Islet of Langerhans (tissue), 1 donor: Measurements from ENCODE around the gene PTPRC.

Experiments
- FAIRE-seq: peaks from one replicate; lab custom pipeline; 2011; peaks lifted over from hg19 to GRCh38; lab: Jason Lieb, UNC

Gene PTPRC

GRCh38 chr1:198674009-198674408 is 35.2 kb downstream of the PTPRC start:
- FAIRE-seq = no peak

GRCh38 chr1:198676253-198676652 is 37.4 kb downstream of the PTPRC start:
- FAIRE-seq = no peak

DNA sequence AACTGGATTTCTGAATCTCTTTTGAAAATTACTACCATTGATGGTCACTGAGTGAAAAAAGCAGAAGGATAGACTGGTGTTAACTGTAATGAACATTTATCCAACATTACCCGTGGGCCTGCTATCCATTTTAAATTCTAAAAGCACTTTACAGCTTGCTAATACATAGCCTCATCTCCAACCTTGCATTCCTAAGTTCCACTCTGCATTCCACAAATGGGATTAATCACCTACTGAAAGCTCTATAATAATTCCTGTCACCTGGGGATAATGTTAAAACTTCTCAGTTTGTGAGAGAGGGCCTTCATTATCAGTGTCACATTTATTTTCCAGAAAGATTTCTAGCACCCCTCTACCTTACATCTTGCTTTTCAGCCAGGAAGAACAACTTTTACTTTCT is 38.2 kb downstream of the PTPRC start:
- no peak for FAIRE-seq

DNA sequence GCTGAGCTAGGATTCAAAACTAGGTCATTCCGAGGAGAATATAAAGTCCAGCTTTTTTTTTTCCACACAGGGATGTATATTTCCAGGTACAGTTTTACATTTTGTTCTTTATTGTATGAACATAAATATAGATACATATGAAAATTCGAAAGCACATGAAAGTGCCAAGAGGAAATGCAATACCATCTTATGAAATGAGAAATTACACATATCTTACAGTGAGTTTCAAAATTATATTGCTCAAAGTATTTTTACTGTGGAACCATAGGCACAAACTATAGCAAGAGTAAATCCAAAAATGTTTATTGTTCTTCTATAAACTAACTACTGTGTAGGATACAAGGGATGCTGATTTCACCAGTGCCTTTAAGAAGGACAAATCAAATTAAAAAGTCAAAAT is 39.0 kb downstream of the PTPRC start:
- no peak for FAIRE-seq

GRCh38 chr1:198678301-198678836 is 39.5 kb downstream of the PTPRC start:
- no peak for FAIRE-seq

- FAIRE-seq = no peak
These were observed 40.1 kb downstream of the PTPRC start for GRCh38 chr1:198678901-198679329.

- FAIRE-seq = no peak
These were observed 40.8 kb downstream of the PTPRC start for GRCh38 chr1:198679535-198680173.

DNA sequence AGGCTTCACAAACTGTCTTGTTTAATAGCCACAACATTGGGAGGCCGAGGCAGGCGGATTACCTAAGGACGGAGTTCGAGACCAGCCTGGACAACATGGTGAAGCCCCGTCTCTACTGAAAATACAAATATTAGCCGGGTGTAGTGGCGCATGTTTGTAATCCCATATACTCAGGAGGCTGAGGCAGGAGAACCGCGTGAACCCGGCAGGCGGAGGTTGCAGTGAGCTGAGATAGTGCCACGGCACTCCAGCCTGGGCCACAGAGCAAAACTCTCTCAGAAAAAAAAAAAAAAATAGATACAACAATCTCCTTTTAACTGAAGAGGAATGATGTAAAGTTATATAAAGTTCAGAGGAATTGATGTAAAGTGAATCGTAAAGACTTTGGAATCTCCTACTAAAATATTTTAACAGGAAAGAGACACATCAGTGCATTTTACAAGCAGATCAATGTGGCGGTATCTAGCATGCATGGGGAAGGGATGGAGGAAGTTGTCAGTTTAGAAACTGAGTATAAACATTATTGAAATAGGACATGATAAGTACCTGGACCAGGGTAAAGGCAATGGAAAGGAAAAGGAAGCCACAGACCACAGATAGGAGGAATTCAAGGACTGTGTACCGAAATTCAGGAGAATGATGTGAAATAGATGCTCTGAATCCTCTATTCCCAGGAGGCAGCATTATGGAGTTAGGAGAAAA is 41.5 kb downstream of the PTPRC start:
- FAIRE-seq = no peak

DNA sequence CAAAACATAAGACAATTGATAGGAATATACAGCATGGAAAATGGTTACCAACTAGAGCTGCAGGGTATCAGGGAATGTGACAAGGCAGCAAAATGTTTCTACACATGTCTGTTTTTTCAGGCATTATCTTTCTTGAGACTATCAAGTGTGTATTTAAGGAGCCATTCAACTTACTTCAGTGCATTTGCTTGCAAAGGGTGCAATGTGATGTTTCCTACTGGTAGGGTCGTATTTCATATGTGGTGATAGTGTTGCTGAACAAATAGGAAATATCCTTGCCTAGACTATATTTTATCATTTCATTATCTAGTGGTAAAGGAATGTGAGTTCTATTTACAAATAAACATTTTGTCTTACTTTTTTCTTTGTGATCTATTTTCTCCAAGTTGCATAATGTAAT is 42.4 kb downstream of the PTPRC start:
- no peak for FAIRE-seq

GRCh38 chr1:198681831-198682759 is 43.3 kb downstream of the PTPRC start:
- peak; percentile 78 for FAIRE-seq

GRCh38 chr1:198682850-198683249 is 44.0 kb downstream of the PTPRC start:
- no peak for FAIRE-seq

GRCh38 chr1:198683449-198683848 is 44.6 kb downstream of the PTPRC start:
- no peak for FAIRE-seq

DNA sequence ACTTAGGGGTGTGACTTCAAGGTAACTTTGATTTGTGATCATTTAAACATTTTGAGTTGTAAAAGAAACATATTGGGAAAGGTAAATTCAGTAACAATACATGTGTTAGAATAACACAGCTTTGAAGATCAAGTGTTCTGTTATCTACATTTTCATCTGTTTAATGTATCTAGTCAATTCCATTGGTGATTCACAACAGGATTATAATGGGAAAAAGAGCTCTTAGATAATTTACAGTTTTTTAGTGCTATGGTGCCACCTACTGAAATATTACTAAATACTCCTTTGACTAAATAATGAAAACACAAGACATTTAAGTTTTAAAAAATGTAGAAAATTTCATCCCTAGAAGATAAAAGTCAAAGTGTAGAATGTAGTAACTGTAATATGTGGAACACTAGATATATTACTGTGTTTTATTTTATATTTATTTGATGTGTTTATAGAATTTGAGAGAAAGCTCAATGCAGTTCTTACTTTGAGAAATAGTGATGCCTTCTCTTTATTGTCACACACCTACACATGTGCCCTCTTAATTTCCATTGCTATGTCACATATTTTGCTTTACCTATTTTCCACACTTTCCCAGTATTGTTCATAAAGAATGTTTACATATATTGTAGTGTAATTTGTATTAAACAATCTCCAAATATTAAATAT is 47.4 kb downstream of the PTPRC start:
- peak; percentile 97 for FAIRE-seq

GRCh38 chr1:198687429-198687828 is 48.6 kb downstream of the PTPRC start:
- no peak for FAIRE-seq

- no peak for FAIRE-seq
These were observed 52.2 kb downstream of the PTPRC start for GRCh38 chr1:198691063-198691462.

DNA sequence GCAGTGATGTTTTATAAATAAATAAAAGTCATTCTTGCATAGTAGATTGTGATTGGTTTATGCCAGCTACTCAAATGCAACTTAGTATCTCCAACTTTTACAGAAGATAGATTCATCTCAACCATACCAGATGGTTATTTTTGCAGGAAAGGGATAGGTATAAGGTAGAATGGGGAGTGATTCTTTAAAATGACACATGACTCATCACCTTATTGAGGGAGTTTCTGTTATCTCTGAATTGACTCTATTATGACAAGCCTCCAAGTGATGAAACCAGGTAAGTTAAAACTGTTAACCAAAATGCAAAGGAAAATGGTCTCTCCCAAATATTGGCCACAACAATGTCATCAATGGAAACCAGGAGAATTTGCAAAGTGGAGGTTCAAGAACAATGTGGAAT is 54.5 kb downstream of the PTPRC start:
- FAIRE-seq = no peak

GRCh38 chr1:198694542-198694941 is 55.7 kb downstream of the PTPRC start:
- no peak for FAIRE-seq

GRCh38 chr1:198696211-198696610 is 57.4 kb downstream of the PTPRC start:
- no peak for FAIRE-seq

GRCh38 chr1:198699167-198700015 is 60.6 kb downstream of the PTPRC start:
- peak; percentile 89 for FAIRE-seq

DNA sequence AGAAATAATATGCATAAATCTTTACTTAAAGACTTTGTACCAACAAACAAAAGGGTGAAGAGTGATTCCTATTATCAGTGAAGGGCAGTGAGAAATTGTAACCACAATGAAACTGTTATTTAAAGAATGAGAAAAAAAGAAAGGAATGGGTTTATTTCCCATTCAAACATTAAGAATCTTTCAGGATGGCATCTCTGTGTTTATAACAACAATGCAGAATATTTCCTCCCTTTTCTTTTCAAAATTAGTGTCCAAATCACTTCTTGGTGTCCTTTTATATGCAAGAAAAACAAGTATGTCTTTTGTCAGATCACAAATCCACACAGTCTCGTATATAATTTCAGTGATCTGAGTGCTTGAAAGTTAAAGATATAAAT is 61.2 kb downstream of the PTPRC start:
- FAIRE-seq = no peak

DNA sequence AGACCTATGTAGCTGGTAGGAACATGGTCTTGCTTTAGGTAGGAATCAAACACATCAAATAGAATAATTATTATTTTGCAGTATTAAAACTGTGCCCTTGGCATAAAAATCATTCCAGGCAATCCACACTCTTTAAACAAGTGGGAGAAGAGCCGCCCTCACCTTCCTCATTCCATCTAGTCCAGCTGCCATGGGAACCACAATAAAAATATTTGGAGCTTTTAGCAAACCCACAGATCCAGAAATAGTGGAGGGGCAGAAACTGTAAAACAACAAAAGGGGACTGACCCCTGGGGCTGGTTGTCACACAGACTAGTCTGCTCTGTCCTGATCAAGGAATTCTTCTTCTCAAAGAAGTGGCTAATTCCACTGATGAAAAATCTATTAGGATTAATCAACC is 61.6 kb downstream of the PTPRC start:
- FAIRE-seq = no peak
